HG03460 (cell line): ENCODE results near the gene FGD2.
"Not testable (repeated sequence)": the region's sequence is repeated elsewhere in the genome, so short reads cannot be mapped to it uniquely, and the experiment has no call there.

Experiments used
- ATAC-seq: cut with Tn5 transposase; IDR thresholded peaks from one replicate; pipeline ENCODE4 v1.9.1; 2021; ENCODE audit not compliant: unreplicated experiment

The FGD2 gene

DNA sequence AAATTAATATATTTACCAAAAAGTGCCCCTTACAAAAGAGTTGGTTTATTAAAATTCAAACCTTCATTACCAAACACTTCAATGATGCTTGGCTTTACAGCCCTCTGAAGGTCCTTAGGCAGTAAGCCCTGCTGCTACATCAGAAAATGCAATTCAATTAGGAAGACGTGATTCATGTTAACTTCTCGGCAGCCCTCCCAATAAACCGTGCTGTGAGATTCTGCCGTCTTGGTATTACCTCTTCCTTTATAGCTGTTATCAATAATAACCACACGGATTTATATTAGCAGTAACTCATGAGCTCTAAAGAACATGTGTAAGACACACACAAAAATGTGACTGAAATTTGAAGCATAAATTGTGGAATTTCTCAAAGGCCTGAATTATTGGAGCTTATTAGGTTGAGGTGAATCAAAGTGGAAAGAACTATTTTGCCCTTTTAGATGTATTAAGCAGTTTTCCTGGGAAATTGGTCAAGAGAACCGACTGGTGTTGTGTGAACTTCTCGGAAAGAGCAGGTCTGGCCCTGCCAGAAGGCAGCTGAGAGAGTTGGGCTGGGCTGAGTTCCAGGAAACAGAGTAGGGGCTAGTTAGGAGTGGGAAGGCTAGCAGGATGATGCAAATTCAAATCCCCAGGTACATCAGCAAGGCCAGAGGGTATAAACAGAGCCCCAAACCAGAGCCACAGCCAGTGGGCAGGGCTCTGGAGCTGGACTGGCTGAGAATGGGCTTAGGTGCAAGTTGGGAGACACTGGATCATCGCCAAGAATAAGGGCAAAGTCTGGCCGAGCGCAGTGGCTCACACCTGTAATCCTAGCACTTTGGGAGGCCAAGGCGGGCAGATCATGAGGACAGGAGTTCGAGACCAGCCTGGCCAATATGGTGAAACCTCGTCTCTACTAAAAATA is 33.1 kb downstream of the FGD2 start:
- ATAC-seq = no peak

DNA sequence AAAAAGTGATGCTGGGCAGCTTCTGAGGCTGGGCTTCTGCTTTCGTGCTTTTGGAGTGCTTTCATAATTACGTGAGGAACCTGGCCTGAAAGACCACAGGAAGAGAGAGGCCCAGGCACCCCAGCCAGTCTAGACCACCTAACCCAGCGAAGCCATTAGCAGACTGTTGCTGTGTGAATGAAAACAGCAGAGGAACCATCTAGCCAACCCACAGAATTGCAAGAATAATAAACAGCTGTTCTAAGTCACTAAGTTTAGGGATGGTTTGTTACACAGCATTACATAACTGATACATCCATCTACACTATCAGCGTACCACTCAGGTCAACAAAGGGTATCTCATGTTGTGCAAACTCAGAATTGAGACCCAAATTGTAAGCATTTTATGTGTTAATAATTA is 34.5 kb downstream of the FGD2 start:
- no peak for ATAC-seq

DNA sequence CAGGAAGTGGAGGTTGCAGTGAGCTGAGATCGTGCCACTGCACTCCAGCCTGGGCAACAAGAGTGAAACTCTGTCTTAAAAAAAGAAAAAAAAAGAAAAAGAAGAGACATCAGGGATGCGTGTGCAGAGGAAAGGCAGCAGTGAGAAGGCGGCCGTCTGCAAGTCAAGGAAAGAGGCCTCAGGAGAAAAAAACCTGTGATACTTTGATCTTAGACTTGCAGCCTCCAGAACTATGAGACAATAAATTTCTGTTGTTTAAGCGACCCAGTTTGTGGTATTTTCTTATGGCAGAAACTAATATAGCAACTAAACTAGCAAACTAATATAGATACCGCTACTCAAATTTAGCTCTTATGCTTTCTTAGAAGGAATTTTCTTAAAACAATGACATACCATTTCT is 36.1 kb downstream of the FGD2 start:
- no peak for ATAC-seq

DNA sequence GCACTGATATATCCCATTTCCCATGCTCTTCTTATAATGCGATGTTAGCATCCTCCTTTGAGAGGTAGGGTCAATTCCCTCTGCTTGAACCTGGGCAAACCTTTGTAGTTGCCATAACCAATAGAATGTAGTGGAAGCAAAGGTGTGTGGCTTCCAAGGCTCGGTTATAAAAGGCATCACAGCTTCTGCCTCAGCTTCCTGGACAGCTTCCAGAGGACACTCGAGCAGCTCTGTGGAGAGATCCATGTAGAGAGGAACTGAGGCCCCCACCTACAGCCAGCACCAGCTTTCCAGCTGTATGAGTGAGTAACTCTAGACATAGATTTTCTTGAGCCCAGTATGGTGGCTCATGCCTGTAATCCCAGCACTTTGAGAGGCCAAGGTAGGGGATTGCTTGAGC is 36.7 kb downstream of the FGD2 start:
- no peak for ATAC-seq

DNA sequence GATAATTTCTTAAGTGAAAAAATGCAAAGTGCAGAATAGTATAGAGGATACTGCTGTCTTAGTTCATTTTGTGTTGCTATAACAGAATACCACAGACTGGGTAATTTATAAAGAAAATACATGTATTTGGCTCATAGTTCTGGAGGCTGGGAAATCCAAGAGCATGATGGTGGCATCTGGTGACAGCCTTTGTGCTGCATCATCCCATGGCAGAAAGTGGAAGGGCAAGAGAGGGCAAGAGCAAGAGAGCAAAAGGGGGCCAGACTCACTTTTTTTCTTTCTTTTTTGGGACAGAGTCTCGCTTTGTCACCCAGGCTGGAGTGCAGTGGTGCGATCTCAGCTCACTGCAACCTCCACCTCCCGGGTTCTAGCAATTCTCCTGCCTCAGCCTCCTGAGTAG is 37.6 kb downstream of the FGD2 start:
- ATAC-seq = not testable (repeated sequence)

DNA sequence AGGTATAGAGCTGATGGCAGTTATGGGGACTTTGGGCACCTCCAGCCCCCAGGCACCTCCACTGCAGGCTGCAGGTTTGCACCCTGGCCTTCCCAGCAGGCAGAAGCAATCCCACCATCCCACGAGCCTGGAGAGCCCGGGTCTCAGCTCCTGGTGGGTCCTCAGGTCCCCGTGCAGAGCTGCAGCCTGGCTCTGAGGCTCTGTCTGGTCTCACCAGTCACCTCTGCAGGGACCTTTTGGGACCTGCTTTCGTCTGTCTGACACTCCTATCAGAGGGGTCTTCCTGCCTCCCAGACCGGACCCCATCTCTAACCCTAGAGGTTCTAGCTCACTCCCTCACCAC is 41.9 kb downstream of the FGD2 start:
- ATAC-seq = no peak

DNA sequence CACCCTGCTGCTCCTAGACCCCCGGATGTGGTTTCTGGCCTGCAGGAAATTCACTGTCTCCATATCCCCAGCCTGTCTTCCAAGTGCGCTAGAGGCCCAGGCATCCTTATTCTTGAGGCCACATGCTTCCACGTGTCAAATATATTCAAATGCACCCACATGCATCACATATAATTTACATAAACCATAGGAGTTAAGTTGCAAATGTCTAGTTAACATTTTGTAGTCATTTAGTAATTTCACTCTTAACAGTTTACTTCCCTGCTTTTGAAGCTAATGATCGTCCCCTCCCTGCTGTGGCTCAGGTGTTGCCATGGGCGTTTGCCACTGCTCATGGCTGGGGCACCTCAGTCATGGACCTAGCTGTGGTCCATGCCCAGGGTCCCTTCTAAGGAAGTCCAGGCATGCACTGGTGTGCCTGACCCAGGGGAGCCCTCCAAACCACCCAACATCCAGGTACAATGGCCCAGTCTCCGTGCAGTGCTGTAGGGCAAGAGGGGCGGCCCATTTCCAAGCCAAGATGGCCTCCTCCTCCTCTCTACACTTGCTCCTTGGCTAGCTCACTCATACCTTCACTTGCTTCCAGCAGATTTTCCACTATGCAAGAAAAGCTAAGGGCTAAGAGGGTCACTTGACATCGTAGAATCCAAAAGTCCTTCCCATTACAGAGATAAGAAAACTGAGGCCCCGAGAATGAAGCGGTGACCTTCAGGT is 42.4 kb downstream of the FGD2 start:
- no peak for ATAC-seq

DNA sequence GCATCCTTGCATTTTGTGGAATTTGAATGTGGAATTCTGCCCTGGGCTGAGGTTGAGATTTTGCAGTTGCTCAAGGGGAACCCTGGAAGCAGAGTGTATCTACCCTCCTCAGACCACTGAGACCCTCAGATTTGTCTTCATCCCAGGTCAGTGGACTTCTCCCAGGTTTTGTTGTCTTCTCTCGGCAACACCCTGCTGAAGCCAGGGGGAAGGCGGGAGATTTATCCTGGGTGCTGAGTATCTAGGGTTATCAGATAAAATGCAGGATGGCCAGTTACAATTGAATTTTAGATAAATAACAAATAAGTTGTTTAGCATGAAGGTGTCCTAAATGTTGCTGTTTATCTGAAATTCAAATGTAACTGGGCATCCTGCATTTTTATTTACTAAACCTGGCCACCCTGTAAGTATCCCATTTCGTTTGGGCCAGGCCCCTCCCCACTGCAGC is 43.0 kb downstream of the FGD2 start:
- ATAC-seq = no peak

DNA sequence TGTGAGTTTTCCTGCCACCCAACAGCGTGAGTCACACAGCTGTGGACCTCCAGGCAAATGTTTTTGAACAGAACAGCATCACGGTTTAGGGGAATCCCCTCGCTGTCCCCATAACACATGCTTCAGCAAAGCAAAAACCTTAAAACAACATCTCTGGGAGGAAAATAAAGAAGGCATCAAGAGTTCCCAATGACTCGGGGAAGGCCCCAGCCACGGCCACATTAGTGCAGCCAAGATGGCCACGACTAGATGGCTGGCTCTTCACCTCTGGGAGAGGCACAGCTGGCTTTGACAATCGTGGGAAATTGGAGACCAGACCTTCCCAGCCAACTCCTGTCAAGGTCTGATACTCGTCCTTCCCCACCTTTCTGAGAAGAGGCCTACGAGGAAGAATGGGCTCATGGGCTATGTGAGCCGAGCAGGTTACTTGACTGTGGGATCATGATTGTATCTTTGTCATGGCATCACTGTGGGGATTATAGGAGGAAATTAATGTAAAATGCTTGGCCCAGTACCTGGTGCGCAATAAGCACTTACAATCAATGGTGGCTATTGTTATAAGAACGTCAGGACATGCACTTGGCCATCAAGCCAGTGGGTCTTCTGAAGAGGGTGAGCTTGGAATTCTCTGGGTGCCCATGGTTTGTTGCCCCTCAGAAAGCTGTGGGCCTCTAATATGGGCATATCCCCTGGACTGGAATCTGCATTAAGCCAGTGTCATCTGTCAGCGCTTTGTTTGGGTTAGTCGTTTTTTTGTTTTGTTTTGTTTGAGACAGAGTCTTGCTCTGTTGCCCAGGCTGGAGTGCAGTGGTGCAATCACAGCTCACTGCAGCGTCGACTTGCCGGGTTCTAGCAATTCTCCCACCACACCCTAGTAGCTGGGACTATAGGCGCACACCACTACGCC is 43.6 kb downstream of the FGD2 start:
- peak; percentile 51 for ATAC-seq

DNA sequence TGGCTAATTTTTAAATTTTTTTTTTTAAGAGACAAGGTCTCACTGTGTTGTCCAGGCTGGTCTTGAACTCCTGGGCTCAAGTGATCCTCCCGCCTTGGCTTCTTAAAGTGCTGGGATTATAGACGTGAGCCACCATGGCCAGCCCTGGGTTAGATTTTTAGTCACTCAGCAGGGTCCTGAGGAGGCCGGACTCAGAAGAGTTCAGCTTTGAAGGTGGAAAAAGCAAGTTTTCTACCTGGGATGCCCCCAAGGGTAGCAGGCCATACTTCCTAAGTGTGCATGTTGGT is 44.2 kb downstream of the FGD2 start:
- ATAC-seq = peak; percentile 1

DNA sequence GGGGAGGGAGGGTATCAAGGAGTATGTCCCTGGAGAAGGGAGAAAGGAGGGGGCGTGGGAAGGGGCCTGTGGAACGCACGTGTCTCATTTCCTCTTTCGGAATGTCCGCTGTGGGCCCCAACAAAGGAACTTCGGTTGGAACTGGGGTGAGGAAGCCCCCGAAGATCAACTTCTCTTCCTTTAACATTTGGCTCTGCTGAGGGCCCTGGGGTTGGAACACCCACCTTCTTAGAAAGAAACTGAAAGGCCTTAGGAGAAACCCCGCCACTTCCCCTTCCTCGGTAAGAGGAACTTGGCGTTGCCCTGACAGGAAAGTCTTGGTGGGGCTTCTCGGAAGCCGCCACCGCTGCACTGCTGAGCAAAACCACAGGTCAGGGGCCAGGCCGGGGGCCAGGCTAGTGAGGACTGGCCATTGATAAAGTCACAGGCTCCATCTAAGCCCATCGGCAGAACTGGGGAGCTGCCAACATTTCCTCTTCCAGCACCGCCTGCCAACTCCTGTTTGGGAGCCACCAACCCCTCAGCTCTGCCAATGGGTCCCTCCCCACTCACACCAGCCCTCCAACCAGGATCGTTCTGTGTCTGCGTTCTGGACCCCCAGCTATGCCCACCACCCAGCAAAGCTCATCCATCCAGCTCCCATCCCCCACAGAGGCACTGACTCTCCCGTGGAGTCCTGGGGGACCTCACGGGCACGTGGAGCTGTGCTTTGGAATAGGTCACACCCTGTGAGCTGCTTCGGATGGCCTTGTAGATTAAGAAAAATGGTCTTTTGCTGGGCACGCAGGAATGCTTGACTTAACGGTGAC is 44.8 kb downstream of the FGD2 start:
- peak; percentile 34 for ATAC-seq

DNA sequence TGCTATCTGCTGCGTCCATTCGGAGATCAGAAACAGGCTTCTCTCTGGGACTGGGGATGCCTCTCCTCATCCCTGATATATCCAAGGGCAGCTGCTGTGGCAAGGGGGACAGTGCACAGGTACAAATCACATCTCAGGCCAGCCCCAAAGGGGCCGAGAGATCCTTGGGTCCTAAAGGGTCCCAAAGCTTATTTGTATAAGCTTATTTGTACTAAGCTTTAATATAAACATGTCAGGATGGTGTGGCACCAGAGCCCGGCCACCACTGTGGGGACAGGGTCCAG is 45.3 kb downstream of the FGD2 start:
- no peak for ATAC-seq

DNA sequence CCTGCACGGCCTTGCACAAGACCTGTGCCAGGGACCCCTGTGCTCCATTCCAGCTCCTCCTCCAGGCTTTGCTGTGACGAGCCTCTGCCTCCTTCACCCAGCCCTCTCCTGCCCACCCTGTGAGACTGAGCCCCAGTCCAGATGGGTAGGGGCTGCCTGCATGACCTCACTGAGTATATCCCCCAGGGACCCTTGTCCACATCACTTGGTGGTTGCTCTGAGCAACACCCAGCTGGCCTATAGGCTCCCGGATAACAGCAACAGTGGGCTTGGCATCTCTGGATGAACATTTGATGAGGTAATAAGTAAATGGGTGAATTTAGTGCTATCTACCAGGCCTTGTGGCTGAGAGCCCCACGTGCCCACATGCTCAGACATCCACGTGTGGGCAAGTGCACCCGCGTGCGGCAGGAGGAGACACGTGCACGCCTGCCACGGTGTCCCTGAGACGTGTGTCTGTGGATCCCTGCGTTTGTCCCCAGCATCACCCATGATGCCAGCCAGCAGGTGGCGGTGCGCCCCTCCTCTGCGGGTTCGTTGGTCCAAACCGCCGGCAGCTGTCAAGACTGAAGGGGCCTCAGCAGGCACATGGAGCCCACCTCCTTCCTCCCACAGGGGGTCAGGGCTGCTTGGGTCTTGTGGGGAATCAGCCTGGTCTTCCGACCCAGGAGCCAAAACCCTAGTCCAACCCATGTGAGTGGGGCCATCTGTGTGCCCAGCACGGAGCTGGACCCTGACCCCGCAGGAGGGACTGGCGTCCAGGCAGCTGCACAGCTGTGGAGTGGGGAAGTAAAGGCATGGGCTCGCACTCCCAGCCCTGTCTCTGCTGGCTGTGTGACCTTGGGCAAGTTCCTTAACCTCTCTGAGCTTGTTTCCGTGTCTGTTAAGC is 45.9 kb downstream of the FGD2 start:
- ATAC-seq = no peak

DNA sequence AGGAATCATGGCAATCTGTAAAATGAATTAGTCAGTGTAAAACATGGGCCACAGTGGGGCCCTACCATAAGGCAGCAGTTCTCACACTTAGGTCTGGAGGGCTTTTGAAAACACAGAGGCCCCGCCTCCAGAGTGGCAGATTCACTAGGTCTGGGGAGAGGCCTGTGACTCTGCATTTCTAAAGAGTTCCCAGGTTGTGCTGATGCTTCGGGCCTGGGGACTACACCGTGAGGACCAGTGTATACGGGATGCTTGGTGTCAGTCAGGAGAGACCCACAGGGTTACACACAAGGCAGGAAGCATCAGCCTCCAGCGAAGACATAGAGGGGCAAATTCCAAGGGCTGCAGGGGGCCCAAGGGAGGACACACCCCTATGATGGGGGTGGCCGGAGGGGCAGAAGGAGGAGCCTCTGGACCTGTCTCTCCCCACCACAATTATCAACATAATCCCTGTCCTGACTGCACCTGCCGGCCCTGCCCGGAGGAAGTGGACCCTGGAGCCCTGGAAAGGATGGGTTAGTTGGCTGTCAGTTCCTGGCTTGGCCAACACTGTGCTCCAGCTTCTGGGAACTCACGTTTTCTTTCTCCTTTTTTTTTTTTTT is 46.7 kb downstream of the FGD2 start:
- ATAC-seq = no peak

DNA sequence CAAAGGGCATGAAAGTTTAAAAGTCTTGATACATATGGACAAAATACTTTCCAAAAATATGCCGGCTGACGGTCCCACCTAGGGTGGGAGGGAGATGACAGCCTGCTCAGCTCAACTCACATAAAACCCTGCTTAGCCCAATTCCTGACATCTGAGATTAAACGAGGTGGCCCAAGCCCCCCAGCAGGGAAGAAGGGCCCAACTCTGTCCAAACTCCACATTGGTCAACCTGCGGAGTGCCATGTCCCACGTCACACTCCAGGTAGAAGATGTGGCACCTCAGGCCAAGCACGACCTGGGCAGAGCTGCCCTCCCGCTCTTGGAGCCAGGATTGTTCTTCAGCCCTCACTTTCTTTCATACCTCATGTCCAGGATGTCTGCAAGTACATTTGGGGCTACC is 48.2 kb downstream of the FGD2 start:
- no peak for ATAC-seq

DNA sequence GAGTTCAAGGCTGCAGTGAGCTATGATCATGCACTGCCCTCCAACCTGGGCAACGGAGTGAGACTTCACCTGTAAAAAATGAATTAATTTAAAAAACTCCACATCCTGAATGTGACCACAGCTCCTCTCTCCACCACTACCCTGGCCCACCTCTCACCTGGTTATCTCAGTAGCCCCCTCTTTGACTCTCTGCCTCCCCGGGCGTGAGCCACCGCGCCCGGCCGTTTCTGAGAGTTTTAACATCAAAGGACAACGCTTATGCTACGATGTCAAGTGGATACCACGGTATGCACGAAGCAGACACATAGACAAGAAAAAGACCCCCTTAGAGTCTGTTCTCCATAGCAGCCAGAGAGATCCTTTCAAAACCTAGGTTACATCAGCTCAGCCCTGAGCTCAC is 48.7 kb downstream of the FGD2 start:
- ATAC-seq = no peak

DNA sequence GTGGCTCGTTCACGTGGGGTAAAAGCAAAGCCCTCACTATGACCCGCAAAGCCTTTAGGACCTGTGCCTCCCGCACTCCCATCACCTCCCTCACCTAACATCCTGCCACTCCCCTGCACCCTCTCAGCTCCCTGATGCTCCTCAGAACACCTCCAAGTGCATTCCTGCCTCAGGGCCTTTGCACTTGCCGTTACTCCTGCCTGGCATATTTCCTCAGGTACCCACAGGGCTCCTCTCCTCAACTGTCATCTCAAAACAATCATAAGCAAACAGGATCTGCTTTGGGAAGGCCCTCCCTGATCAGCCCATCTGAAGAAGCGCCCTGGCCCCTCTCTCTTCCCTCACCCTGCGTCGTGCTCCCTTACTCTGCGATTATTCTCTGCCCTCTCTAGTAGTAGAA is 49.1 kb downstream of the FGD2 start:
- ATAC-seq = no peak

DNA sequence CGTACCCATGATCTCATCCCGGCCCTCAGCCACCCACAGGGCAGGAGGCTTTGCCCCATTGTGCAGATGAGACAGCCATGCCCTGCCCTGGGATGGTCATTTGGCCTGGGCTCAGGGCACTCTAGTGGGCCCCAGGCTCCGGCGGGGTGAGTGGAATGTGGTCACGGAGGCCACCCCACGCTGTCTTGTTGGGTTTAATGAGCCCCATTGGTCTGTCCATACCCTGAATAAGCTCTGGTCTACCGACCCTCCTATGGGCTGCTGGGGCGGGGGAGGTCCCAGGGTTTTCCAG is 50.6 kb downstream of the FGD2 start:
- no peak for ATAC-seq

DNA sequence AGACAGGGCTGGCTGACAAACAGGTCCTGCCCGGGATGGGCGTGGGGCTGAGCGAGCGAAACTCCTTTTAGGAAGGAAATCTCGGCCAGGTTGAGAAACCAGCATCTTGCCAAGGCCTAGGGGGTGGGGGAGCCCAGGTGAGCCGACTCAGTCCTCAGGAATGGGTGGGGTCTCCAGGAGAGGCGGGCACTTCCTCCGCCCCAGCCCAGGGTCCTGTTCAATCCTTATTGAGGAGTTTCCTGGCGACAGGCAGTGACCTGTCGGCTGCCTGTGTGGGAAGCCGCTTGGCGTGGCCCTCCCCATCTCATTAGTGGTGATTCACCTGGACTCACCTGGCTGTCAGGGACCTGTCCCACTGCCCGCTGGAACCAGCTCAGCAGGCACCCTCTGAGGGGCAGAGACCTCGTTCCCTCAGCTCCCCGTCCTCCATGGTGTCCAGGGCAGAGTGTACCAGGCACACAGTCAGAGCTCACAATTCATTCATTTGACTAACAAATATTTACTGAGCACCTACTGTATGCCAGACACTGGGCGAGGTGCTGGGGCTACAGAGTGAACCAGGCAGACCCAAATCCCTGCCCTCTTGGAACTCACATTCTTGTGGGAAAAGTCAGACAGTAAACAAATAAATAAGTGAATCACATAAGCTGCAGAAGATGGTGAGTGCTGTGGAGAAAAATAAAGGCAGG is 51.1 kb downstream of the FGD2 start:
- no peak for ATAC-seq
